Tongue (tissue), 2 donors: Measurements from ENCODE around the gene BIRC2. TPM values are rescaled to one million over a fixed set of nuclear protein-coding genes. Genes with fewer than 3 reads are reported as not detected.

Experiments
- DNase-seq: peaks from one replicate; pipeline ENCODE4 v3.0.0-alpha.2; 2015
- total RNA-seq: library from RNA; depleted of rRNA; stranded (reverse); fragments of >200 nt; gene quantifications from one replicate; pipeline ENCODE4 v1.2.3, GENCODE V29; 2014

Gene BIRC2
- total RNA-seq, 1 donor from 2014 or later: 71.7 TPM

- no peak for DNase-seq
Observed at GRCh38 chr11:102402548-102402947, 55.5 kb downstream of the BIRC2 start.

- no peak for DNase-seq
Observed at GRCh38 chr11:102405501-102405900, 58.5 kb downstream of the BIRC2 start.

- DNase-seq: no peak
Observed at GRCh38 chr11:102406099-102406498, 59.1 kb downstream of the BIRC2 start.

- DNase-seq: no peak
Observed at GRCh38 chr11:102407901-102408300, 60.9 kb downstream of the BIRC2 start.

- no peak for DNase-seq
Observed at GRCh38 chr11:102408339-102408738, 61.3 kb downstream of the BIRC2 start.

- DNase-seq: no peak
Observed at GRCh38 chr11:102410382-102410784, 63.4 kb downstream of the BIRC2 start.

GRCh38 chr11:102411142-102411541 lies 64.1 kb downstream of the BIRC2 start:
- no peak for DNase-seq

GRCh38 chr11:102413497-102413896 lies 66.5 kb downstream of the BIRC2 start:
- no peak for DNase-seq

- DNase-seq: no peak
Observed at GRCh38 chr11:102414559-102414958, 67.5 kb downstream of the BIRC2 start.

- no peak for DNase-seq
Observed at GRCh38 chr11:102415304-102415916, 68.4 kb downstream of the BIRC2 start.

- no peak for DNase-seq
Observed at GRCh38 chr11:102416976-102417375, 70.0 kb downstream of the BIRC2 start.

GRCh38 chr11:102419181-102419580 lies 72.2 kb downstream of the BIRC2 start:
- DNase-seq: no peak

- no peak for DNase-seq
Observed at GRCh38 chr11:102420547-102420946, 73.5 kb downstream of the BIRC2 start.

GRCh38 chr11:102421261-102421660 lies 74.2 kb downstream of the BIRC2 start:
- peak; percentile 96 for DNase-seq

- peak; percentile 65 for DNase-seq
Observed at GRCh38 chr11:102422817-102423712, 76.1 kb downstream of the BIRC2 start.

- no peak for DNase-seq
Observed at GRCh38 chr11:102423936-102424335, 76.9 kb downstream of the BIRC2 start.

- no peak for DNase-seq
Observed at GRCh38 chr11:102426000-102426399, 79.0 kb downstream of the BIRC2 start.

GRCh38 chr11:102426570-102426969 lies 79.6 kb downstream of the BIRC2 start:
- DNase-seq: no peak

GRCh38 chr11:102427068-102427467 lies 80.1 kb downstream of the BIRC2 start:
- no peak for DNase-seq
